Measurements from ENCODE around the gene CD82.
A peak's percentile ranks its signal among the peaks of the same experiment; 100 is the strongest.
"Not testable (repeated sequence)": the region's sequence is repeated elsewhere in the genome, so short reads cannot be mapped to it uniquely, and the experiment has no call there.

The CD82 gene

DNA sequence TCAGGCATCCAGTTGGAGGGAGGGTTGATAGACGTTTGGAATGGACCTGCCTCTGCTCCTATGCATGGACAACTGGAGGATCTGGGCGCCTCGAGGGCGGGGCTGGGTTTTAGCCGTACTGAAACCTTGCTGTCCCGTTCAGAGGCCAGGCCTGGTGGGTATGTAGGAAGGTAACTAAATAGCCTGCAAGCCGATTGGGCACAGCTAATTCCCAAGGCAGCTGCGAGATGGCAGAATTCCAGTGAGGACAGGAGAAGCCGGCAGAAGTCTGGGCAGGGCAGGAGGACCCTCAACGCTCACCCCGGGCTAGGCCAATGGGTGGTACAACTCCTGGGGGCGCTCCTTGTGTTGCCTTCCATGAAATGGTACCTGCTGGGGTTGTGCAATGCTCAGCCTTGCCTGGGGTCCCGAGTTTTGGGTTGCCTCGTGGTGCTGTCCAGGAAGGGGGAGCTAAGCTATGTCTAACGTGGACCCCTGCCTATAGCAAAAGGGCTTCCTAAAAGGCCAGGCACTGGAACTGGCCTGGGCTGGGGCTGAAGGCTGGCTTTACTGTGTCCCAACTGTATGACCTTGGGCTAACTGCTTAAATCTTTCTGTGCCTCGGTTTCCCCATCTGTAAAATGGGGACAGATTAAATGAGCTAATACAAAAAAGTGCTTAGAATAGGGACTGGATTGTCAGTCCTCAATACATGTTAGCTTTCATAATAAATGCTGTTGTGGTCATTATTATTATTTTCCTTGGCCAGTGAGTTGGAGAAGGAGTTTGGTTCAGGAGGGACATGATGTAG is 30.1 kb upstream of the CD82 start:
- DNase-seq = no peak

DNA sequence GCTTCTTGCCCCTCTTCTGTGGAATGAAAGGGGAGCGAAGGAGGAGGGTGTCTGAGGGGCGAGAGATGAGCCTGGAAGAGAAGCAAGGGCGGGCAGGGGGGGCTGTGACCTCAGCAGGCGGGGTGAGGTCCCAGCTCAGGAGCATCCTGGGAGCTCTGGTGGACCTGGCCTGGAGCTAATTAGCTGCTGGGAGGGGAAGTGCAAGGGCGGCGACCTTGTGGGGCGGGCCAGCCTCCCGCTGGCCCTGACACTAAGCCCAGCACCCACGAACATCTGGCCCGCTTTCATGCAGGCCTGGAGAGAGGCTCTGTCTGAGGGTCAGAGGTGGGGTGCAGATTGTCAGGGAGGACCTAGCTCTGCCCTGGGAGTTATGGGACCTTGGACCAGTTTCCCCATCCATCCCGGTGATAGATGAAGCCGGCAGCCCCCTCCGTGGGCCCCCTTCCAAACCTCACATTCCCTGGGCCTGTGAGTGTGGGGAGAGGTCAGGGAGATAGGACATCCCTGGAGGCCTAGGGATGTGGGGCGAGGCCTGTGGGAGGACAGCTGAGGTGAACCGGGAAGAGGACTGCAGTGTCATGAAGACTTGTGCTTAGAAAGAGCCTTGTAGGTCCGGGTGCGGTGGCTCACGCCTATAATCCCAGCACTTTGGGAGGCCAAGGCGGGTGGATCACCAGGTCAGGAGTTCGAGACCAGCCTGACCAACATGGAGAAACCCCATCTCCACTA is 28.5 kb upstream of the CD82 start:
- DNase-seq = no peak

DNA sequence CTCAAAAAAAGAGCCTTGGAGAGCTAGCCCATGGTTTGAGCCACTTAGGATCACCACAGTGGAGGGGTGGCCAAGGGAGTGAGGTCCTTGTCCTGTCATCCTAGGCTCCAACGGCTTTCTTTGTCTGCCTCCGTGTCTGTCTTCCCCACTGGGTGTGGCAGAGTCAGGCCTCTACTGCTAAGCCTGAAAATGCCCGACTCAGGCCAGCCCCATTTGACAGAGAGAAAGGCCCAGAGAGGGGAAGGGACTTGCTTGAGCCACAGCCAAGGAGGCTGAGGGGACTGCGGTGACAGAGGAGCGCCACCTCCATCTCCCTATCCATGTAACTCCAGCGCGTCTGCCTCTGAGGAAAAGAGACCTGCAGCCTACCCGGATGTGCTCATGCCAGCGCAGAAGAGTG is 27.8 kb upstream of the CD82 start:
- DNase-seq = no peak

DNA sequence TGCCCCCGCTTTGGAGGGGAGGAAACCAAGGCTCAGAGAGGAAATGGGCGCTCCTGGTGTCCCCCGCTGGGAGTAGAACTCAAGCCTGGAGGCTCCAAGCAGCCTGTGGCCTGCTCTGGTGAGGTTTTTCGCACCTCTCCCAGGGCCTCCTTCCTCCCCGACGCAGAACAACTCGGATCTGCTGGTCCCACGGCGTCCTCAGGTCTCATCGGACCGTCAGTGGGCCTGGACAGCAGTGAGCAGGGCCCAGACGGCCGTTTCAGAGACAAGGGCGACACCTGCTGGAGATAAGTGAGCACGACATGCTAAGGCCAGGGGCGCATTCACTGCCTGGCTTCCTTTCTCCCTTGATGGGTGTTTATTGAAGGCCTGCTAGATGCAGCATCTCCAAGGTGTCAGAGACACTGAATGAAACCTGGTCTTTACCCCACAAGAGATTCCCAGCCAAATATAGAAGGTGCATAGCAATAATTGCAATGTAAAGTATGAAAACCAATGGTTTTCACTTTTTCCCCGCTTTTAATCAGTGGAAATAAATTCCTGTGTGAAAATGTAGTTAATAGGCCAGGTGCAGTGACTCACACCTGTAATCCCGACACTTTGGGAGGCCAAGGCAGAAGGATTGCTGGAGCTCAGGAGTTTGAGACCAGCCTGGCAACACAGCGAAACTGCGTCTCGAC is 26.9 kb upstream of the CD82 start:
- peak; percentile 81 for DNase-seq

DNA sequence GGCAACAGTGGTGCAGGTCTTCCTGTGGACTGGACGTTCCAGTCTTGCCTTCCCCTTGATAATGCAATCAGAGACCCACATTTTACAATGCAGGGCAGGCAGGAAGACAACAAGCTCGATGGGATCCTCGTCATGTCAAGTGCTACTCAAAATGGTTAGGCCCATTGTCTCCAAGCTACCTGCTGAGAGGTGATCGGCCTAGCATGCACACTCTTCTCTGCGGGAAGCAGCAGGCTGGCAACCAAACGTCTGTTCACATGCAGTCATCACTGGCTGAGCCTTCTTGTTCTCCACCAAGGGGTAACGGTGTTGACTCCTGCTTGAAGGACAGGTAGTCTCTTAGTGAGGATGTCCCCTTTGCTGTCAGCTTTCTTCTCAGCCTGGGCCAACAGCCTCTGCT is 25.5 kb upstream of the CD82 start:
- no peak for DNase-seq

DNA sequence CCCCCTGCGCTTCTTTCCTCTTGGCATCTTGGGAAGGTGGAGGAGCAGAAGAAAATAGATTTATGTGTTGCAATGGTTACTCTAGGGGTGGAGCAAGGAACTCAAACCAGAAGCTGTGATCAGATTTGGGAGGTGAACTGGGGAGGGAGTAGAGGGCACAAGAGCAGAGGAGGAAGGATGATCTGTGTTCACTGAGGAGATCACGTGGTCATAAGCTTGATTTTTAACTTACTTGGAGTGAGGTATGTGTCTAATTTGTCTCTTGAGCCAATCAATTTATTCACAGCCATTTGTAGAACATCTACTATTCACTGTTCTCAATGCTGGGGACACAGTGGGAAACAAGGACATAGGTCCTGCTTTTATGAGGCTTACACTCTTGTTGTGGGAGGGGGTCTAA is 24.8 kb upstream of the CD82 start:
- DNase-seq = no peak

DNA sequence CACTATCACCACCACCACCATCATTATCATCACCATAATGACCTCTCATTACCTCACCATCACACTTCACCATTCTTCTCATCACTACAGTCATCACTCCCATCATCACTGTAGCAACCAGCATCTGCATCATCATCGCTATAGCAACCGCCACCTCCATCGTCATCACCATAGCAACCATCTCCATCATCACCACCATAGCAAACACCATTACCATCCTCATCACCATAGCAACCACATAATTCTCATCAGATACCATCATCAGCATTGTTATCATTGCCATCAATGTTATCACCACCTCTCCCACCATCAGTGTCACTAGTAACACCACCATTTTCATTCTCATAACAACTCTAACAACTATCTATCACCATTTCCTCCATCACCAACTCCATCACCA is 23.1 kb upstream of the CD82 start:
- DNase-seq = no peak

DNA sequence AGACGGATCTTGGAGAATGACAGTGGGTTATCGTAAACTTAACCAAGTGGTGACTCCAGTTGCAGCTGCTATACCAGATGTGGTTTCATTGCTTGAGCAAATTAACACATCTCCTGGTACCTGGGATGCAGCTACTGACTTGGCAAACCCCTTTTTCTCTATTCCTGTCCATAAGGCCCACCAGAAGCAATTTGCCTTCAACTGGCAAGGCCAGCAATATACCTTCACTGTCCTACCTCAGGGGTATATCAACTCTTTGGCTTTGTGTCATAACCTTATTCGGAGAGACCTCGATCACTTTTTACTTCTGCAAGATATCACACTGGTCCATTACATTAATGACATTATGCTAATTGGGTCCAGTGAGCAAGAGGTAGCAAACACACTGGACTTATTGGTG is 18.5 kb upstream of the CD82 start:
- not testable (repeated sequence) for DNase-seq

DNA sequence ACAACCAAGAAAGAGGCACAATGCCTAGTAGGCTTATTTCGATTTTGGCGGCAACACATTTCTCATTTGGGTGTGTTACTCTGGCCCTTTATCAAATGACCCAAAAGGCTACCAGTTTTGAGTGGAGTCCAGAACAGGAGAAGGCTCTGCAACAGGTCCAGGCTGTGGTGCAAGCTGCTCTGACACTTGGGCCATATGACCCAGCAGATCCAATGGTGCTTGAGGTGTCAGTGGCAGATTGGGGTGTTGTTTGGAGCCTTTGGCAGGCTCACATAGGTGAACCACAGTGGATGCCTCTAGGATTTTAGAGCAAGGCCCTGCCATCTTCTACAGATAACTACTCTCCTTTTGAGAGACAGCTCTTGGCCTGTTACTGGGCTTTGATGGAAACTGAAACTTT is 17.9 kb upstream of the CD82 start:
- not testable (repeated sequence) for DNase-seq

DNA sequence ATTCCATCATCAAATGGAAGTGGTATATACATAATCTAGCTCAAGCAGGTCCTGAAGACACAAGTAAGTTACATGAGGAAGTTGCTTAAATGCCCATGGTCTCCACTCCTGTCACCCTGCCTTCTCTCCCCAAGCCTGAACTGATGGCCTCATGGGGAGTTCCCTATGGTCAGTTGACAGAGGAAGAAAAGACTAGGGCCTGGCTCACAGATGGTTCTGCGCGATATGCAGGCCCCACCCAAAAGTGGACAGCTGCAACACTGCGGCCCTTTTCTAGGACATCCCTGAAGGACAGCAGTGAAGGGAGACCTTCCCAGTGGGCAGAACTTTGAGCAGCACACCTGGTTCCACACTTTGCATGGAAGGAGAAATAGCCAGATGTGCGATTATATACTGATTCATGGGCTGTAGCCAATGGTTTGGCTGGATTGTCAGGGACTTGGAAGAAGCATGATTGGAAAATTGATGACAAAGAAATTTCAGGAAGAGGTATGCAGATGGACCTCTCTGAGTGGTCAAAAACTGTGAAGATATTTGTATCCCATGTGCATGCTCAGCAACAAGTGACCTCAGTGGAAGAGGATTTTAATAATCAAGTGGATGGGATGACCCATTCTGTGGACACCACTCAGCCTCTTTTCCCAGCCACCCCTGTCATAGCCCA is 17.3 kb upstream of the CD82 start:
- DNase-seq = no peak

DNA sequence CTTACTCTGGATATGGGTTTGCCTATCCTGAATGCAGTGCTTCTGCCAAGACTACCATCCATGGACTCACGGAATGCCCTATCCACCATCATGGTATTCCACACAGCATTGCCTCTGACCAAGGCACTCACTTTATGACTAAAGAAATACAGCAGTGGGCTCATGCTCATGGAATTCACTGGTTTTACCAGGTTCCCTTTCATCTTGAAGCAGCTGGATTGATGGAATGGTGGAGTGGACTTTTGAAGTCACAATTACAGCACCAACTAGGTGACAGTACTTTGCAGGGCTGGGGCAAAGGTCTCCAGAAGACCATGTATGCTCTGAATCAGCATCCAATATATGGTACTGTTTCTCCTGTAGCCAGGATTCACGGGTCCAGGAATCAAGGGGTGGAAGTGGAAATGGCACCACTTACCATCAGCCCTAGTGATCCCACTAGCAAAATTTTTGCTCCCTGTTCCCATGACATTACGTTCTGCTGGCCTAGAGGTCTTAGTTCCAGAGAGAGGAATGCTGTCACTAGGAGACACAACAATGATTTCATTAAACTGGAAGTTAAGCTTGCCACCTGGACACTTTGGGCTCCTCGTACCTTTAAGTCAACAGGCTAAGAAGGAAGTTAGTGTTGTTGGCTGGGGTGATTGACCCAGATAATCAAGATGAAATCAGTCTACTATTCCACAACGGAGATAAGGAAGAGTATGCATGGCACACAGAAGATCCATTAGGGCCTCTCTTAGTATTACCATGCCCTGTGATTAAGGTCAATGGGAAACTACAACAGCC is 16.3 kb upstream of the CD82 start:
- DNase-seq = not testable (repeated sequence)

DNA sequence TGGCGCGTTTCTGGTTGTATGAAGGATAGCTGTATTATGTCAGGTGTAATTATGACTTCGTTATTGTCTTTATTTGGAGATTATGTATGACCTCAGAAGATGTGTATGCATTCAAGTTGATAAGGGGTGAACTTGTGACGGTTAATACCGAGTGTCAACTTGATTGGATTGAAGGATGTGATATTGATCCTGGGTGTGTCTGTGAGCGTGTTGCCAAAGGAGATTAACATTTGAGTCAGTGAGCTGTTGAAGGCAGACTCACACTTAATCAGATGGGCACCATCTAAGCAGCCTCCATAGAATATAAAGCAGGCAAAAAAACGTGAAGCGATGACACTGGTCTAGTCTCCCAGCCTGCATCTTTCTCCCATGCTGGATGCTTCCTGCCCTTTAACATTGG is 15.3 kb upstream of the CD82 start:
- no peak for DNase-seq

DNA sequence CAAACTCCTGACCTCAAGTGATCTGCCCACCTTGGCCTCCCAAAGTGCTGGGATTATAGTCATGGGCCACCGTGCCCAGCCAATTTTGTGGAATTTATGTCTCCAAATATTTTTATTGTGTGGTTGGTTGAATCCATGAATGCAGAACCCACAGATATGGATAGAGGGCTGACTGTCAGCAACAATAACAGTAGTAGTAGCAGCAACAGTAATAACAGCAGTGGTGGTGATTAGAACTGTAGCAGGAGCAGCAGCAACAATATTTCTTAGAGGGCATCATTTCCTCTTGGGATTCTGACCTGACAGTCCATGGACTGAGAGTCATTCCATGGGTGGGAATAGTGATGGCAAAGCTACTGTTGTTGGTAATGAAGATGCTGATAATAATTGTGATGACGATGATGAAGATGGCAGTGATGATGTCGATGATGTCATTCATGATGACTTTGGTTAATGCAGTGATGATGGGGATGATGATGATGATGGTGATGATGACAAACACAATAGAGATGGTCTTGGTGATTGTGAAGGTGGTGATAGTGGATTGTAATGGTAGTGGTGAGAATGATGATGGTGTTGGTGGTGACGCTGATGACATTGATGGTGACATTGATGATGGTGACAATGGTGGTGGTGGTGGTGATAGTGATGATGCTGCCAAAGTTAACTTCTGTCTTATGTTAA is 13.9 kb upstream of the CD82 start:
- no peak for DNase-seq

DNA sequence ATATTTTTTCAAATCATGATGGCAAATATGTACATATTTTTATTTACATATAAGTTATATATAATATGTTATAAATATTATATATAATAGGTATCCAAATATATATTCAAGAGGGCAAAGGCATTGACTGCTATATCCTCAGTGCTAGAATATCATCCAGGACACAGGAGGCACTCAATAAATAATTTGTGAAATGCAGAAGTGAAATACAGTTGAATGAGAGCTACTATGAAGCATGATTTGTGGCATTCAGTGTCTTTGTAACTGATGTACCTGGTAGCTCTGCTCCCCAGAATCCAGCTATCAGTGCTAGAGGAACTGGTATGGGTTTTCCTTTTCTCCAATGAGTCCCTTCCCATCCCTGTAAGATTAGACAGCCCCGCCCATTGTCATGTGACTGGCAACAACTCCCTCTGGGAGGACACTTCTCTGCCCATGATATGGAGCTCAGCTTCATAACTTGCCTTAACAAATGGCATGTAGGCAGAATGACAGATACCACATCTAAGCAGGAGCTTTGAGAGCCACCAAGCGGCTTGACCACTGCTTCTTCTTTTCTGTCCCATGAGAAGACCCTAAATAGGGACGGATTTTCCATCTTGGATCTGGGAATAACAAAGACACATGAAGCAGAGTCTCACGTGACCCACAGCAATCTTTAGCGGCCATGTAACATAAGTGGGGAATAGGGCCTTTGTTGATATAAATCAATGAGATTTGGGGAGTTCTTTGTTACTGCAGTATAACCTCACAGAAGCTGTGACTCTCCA is 10.2 kb upstream of the CD82 start:
- DNase-seq = no peak

DNA sequence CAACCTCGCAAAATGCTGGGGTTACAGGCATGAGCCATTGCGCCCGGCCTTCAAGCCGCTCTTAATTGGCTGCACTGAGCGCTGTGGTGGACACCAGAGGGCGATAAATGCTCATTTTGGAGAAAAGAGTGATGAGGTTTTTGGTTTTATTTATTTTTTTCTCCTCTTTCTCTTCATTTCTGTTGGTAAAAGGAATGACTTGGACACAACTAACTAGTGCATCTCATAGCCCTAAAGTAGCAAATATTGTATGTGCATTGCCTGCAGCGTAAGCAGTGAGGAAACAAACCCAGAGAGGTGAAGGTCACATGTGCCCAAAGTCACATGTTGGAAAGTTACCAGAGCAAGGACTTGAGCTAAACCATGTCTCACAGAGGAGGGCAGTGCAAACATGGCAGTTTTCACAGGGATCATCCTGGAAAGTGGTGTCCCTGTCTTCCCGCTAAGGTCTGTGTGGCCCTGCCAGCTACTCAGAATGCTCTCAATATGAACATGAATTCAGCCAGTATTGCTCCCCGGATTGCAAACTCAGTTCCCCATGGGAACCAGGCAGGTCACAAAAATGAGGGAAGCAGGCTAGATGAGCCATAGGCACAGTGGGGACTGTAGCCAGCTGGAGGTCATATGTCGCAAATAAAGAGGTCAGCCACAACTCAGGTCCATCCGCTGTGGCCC is 8.6 kb upstream of the CD82 start:
- peak; percentile 77 for DNase-seq

DNA sequence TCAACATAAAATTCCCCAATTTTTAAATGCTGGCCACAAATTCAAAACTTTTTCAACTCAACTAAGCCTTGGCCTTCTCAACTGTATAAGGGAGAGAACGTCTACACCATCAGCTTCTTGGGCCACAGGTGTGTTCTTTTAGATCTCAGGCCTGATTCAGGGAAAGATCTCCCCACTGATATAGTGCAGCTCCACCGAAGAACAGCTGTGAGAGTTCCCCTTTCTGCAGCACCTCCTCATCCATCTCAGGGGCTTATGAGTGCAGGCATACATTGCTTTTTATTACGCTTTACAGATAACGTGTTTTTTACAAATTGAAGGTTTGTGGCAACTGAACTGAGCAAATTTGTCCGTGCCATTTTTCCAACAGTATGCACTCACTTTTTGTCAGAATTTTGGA is 8.0 kb upstream of the CD82 start:
- no peak for DNase-seq

DNA sequence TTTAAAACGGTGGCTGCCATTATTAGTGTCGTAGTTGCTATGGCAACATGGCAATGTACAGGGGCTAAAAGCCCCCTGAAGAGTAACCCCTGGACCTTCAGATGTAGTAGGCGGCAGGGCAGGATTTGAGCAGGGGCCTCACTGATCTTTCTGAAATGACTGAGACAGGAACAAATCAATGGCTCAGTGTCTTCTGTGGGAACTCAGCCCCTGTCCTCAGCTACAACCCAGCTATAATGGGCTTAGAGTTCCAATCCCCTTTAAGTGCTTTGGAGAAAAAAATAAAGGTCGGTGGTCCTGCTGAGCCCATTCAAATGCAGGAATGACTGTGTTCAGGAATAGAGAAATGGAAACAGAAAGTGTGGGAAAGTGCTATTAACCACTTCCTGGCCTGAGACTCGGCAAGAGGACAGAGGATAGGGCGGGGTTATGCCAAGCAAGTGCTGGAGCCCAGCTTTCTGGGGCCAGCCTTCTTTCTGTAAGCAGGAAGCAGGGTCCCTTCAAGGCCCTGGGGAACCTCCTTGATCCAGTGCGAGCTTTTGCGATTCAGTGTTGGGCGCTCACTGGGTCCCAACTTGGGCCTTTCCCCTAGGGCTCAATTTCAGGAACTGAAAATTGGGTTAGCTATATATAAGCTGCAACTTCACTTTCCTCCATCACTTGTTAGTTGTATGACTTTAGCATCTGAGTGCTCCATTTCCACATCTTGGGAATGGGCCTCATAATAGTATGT is 6.1 kb upstream of the CD82 start:
- peak; percentile 34 for DNase-seq

DNA sequence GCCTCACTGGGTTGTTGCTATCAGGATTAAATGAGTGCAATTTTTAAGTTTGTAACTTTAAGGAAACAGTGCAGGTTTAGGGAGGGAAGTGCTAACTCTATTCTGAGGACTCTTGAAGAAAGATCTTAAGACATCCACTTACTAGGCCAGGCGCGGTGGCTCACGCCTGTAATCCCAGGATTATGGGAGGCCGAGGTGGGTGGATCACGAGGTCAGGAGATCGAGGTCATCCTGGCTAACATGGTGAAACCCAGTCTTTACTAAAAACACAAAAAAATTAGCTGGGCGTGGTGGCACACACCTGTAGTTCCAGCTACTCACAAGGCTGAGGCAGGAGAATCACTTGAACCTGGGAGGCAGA is 5.5 kb upstream of the CD82 start:
- not testable (repeated sequence) for DNase-seq

DNA sequence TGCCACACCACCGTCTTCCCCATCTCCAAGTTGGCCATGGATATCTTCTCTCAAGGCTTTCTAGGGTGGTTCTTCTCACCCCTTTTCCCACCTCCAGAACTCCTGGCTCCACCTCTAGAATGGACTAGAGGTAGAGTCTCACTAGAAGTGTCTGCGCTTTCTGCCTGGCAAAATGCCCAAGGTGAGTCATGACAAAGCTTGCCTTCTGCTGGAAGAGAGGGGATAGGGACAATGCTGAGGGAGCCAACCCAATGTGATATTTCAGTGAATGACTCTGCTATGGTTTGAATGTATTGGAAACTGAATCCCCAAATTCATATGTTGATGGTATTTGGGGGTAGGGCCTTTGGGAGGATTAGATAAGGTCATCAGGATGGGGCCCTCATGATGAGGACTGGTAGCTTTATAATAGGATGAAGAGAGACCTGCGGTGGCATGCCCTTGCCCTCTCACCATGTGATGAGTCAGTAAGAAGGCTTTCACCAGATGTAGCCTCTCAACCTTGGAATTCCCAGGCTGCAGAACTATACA is 4.1 kb upstream of the CD82 start:
- no peak for DNase-seq
